Stimulated activated CD4-positive, alpha-beta T cell treated with anti-CD3 and anti-CD28 coated beads, Interleukin-15, amount 100 ng/mL, for 24 hours (primary cell): ENCODE data around the gene MRNIP.
"Not testable (repeated sequence)": the region's sequence is repeated elsewhere in the genome, so short reads cannot be mapped to it uniquely, and the experiment has no call there.

Experiments
- DNase-seq: peaks from one replicate; pipeline ENCODE4 v3.0.0-alpha.2; 2020

MRNIP gene

GRCh38 chr5:179887802-179888201 is 29.2 kb upstream of the MRNIP start:
- DNase-seq, result no peak

GRCh38 chr5:179887095-179887494 is 28.5 kb upstream of the MRNIP start:
- DNase-seq, result no peak

DNA sequence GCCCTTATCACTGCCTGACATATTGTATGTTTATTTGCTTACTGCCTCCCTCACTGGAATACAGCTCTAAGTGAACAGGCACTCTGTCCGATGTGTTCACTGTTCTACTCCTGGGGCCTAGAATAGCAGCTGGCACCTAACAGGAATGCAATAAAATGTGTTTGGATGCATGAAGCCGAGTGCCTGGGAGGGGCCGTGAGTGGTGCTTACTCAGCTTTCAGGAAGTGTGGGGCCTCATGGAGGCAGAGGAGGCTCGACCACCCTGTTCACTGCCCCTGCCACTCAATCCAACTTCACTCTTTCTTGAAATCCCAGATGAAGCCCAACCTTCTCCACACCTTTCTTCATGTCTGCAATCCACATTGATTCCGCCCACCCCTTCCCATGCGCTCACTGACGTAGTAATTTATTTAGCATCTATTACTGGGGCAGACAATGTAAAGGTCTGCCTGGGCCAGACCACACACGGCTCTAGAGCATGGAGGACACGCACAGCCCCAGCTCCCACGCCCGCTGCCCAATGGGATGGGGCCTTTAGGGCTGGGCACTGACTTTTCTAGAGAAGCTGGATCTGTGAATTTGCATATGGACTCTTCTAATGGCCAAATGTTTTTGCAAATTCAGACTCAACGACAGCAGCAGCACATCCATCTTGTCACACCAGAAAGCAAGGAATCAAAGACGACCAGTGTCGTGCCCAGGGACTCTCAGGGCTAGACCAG is 27.7 kb upstream of the MRNIP start:
- DNase-seq, result no peak

- no peak for DNase-seq
Measured at GRCh38 chr5:179885491-179886090, 27.0 kb upstream of the MRNIP start.

GRCh38 chr5:179883163-179883562 is 24.5 kb upstream of the MRNIP start:
- DNase-seq, result no peak

GRCh38 chr5:179882338-179882737 is 23.7 kb upstream of the MRNIP start:
- DNase-seq, result no peak

GRCh38 chr5:179880848-179881590 is 22.4 kb upstream of the MRNIP start:
- DNase-seq, result no peak

DNA sequence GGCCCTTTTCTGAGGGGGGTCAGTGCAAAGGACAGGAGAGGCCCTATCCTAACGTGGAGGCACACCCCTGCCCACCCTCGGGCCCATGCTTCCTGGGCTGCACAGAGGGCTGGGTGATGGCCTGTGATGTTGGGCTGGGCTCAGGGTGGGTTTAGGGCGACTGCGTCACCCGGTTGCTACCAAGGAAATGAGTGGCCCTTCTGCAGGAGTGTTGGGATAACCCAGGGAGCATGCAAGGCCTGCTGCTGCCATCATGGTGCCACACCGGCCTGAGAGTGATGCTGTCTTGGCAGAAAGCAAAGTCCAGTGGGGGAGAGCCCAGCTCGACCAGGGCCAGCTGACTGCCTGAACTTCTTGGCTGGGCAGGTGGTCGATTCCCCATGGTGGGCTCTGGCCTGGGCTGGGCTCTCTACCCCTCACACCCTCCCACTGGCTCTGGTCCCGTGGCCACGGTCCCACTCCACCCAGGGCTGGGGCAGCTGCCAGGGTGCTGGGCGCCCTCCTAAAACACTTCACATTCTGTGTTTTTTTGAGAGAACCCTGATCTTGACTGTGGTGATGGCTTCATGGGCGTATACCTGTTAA is 21.5 kb upstream of the MRNIP start:
- DNase-seq, result no peak

DNA sequence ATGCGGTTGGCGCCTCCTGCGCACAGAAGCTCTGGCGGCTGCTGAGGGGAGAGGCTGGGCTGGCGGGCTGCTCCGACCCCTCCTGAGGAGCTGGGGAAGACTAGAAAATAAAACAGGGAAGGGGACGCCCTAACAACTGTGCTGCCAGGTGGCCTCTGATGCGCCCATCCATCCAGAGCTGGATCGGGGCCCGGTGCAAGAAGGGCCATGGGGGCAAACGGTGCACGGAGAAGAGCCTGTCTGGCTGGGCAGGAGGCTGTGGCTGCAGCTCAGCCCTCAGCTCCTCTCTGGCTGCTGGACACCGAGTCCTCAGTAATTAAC is 21.0 kb upstream of the MRNIP start:
- no peak for DNase-seq

DNA sequence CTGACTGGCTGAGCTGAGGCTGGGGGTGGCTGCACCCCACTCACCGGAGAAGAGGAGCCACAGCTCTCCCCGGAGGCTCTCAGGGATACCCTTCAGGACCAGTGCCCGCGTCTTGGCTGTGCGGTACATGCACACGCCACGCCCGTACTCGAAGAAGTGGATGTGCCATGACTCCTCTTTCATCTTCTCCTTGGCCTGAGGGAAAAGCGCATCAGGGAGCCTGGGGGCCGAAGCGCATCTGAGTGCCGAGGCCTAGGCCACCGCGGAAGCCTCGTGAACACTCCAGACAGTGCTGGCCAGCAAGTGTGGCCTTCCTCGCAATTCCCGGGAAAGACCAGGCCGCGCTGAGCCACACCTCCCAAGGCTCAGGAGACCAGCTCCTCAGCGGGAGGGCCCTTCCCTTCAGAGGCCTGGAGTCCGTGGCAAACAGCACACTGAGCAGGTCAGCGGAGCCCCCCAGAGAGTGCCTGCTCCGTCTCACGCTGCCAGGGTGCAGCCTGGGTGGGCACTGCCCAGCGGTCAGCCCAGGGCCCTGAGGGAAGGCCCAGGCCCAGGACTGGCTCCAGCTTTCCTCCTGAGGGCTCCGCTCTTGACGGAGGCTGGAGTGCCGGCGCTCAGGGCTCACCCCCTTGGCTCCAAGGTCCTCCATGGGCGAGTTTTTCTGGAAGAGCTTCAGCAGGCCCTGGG is 20.5 kb upstream of the MRNIP start:
- no peak for DNase-seq

- DNase-seq, result no peak
Measured at GRCh38 chr5:179878222-179879002, 19.8 kb upstream of the MRNIP start.

DNA sequence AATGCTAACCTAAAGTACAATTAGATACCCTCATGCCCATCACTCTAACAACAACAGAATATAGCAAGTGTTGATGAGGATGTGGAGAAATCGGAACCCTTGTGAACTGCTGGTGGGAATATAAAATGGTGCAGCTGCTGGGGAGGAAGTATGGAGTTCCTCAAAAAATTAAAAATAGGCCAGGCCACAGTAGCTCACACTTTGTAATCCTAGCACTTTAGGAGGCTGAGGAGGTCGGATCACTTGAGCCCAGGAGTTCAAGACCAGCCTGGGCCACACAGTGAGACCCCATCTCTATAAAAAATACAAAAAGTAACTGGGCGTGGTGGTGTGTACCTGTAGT is 18.0 kb upstream of the MRNIP start:
- DNase-seq, result no peak

DNA sequence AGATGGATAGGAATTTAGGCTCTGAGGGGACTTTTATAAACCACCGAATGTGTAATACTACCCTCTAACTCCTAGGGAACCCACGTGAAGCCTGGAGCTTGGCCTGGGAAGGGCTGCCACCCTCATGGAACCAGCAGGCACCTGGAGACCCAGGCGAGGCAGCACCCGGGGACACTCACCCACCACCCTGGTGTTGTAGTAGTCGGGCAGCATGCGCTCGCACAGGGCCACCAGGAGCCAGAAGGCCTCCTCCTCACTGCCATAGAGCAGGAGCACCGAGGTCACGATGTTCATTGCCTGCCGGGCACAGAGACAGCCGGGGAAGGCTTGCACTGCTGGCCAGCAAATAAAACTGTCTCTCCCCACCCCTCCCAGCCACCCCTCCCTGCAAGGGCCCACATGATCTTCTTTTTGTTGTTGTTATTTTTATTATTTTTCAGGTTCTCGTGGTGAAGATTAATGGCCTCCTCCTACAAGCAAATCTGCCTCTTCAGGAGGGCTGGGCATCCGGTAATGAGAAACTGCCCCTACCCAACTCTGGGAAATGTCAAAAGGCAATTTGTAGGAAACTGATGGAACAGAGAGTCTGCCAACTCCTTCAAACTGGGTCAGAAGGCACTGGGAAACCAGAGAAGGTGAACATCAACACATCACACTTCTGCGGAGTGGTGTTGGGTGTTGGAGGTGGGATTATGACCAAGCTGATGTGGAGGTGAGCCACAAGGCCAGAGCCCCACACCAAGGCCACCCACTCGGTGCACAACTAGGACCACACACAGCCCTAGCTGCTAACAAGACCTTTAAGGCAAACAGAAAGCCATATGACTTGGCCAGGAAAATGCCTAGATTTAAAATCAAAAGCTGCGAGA is 17.4 kb upstream of the MRNIP start:
- DNase-seq, result no peak

- no peak for DNase-seq
Measured at GRCh38 chr5:179874536-179875292, 16.1 kb upstream of the MRNIP start.

DNA sequence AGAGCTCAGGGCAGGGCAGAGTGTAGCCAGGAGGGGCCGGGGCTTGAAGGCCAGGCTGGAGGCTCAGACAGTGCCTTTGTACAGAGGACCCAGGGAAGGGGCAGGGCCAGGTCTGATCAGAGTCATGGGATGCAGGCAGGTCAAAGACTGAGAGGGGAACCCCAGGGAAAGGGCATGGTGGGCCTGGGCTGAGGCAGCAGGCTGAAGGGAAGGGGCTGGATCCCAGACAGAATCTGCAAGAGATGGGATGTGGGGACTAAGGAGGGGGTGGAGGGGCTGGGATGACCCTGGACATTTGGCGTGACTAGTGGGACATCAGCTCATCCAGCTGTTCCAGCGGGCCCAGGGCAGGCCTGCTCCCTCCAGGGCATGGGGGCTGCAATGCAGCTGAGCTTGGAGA is 15.5 kb upstream of the MRNIP start:
- DNase-seq, result no peak

DNA sequence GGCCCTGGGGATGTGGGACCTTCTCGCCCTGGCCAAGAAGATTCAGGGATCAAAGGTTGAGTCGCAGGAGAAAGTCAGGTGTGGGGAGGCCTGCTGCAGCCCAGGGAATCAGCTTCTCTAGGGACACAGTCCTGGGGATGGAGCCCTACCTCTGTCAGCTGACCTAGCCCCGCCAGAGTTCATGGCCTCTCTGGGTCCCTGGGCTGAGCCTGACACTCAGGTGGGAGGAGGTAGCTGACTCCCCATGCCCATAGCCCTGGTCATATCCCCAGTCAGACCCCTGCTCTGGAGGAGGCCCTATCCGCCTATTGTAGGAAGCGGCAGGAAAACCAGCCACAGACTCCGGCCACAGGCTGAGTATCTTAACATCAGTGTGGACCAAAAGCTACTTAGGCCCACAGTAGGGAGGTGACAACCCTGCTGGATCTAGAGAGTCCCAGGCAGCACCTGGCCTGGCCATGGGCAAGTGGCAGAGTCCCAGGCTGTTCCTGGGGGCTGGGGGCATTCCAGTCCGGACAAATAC is 15.0 kb upstream of the MRNIP start:
- DNase-seq, result no peak

- DNase-seq, result no peak
Measured at GRCh38 chr5:179872828-179873575, 14.4 kb upstream of the MRNIP start.

DNA sequence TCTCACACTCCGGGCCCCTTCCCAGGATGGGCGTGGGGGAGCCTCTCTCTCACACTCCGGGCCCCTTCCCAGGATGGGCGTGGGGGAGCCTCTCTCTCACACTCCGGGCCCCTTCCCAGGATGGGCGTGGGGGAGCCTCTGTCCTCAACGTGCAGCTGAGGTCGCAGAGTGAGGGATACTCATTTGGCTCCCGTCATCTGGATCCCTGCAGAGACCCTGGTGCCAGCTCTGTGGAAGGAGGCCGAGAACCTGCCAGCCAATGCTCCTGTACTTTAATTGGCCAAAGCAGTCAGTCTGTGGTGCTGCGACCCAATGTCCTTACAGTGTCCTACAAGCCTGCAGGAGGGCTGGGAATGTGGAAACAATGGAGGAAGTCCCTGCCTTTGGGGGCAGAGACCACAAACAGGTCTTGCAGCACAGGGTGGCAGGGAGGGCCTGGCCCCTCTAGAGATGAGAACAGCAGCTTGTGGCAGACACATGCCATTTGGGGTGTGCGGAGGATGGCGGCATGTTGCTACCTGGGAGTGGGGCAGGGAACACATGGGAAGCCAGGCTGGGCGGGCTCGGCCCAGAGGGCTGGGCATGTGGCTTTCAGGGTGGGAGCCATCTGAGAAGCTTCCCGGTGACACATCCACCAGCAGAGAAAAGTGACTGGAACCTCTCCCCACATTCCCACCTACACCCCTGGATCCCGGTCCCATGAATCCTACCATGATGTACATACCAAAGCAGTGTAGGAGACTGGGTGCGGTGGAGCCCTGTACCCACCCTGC is 13.6 kb upstream of the MRNIP start:
- DNase-seq, result no peak

- not testable (repeated sequence) for DNase-seq
Measured at GRCh38 chr5:179871533-179871932, 12.9 kb upstream of the MRNIP start.
